Measurements from ENCODE around the gene MYMX. TPM values are rescaled to one million over a fixed set of nuclear protein-coding genes. Genes with fewer than 3 reads are reported as not detected.

Gene MYMX
- total RNA-seq, 1 experiment from 2014 or later, result not detected

DNA sequence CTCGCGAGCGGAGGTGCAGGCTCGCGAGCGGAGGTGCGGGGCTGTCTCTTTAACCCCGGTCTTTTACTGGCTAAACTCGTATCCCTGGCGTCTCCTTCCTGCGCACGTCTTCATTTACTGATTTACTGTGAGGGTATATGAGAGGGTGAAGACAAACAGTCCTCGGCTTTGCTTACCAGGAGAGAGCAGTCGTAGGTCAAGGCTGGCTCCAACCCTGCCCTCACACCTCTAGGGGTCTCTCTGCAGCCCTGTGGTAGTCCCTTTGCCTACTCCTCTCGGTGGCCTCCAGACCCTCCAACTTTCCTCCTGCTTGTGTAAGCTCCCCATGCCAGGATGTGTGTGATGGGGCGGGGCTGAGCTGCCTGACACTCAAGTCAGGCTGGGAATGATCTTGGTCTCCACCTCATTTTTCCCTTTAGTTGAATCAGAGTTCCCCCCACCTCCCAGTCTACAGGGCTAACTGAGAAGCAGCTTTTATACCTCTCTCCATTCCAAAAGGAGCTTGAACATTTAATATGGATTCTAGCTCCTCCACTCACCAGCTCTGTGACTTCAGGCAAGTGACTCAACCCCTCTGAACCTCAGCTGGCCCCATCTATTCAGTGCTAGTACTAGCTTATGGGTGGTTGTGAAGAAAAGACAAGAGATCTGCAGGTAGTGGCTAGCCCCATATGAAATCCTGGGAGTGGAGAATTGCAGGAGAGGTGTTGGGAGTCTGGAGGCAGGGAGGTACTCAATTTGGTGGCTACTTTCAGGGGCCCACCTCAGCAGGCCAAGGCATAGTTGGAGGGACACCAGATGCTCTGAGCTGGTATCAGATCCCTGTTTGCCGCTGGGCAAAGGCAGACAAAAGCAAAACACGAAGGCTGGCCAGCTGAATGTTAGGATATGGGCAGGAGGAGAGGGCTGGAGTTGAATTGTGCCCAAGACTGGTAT, 7.6 kb downstream of the MYMX start:
- Histone ChIP-seq H3K36me3 (ENCODE audit: low read depth, low read length) (no peaks in the 10 kb centered on the region), H3K9ac (ENCODE audit: low read length) (peak overlapping the region; percentile 60), H3K9me3 (ENCODE audit: low read length) (no peaks in the 10 kb centered on the region), H3K27ac (ENCODE audit: low read length) (no peak overlapping the region), H3F3A (ENCODE audit: low read length, unreplicated experiment) (peaks cover 4% of the 10 kb centered on the region), H3K4me2 (ENCODE audit: low read length) (peak overlapping the region; percentile 85), H2AFZ (ENCODE audit: low read length) (peak overlapping the region; percentile 80), H3K4me3 (ENCODE audit: low read length) (peak overlapping the region; percentile 69), H3K79me2 (ENCODE audit: low read length) (peaks cover 32% of the 10 kb centered on the region), H4K20me1 (ENCODE audit: low read length) (peaks cover 5% of the 10 kb centered on the region; the same call in 1 of the 2 replicates), H3K27me3 (ENCODE audit: low read length) (no peaks in the 10 kb centered on the region), H3K9me2 (replicated peaks; ENCODE audit: low read length) (no peaks in the 10 kb centered on the region), H3K4me1 (ENCODE audit: insufficient read depth, low read length) (peaks cover 23% of the 10 kb centered on the region)
- peak; percentile 44 for DNase-seq
- TF ChIP-seq EZH2 (IDR thresholded peaks at IDR 0.05; ENCODE audit: low read length, unreplicated experiment) (no peak), EZH2phosphoT487 (IDR thresholded peaks at IDR 0.05; ENCODE audit: borderline replicate concordance, low read length) (no peak), CTCF (conservative IDR thresholded peaks at IDR 0.05; ENCODE audit: low read depth, low read length) (no peak; the same call in 1 of the 2 replicates)
- BruUV-seq (replicated peaks), result no TSS peak
- ATAC-seq, result peak; percentile 11
- ChIA-PET POLR2A (ENCODE audit: unreplicated experiment) (interaction anchor here (0.5 to 0.6 kb wide), 6 partner anchors 19 to 588 kb away, joined by 3 to 5 read pairs (median 4); partner anchors contain the start of gene SLC35B2), CTCF (interaction anchor here (1.5 kb wide), 1 partner anchor 10 kb away, joined by 5 read pairs; no protein-coding TSS in a partner anchor)
- intact Hi-C loops (cut with micrococcal nuclease), result no loop called here

DNA sequence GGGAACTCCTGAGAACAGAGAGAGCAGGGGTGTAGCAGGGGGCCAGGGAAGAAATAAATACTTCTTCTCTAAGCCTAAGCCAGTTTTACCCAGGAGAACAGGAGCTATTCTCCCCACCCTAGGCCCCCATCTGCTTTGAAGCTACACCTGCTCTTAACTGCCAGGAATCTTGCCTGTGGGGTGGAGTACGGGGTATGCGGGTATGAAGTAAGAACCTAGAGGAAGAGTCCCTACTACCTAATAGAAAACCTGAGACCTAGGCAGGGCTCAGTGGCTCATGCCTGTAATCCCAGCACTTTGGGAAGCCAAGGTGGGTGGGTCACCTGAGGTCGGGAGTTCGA, 8.2 kb downstream of the MYMX start:
- Histone ChIP-seq H3F3A (ENCODE audit: low read length, unreplicated experiment) (peaks cover 4% of the 10 kb centered on the region), H3K9ac (ENCODE audit: low read length) (no peak overlapping the region), H3K27me3 (ENCODE audit: low read length) (no peaks in the 10 kb centered on the region), H3K4me3 (ENCODE audit: low read length) (peak overlapping the region; percentile 69; the same call in 1 of the 2 replicates), H3K9me3 (ENCODE audit: low read length) (no peaks in the 10 kb centered on the region), H3K27ac (ENCODE audit: low read length) (no peak overlapping the region), H3K4me2 (ENCODE audit: low read length) (peak overlapping the region; percentile 85), H2AFZ (ENCODE audit: low read length) (no peak overlapping the region), H3K4me1 (ENCODE audit: insufficient read depth, low read length) (peaks cover 21% of the 10 kb centered on the region), H3K9me2 (replicated peaks; ENCODE audit: low read length) (no peaks in the 10 kb centered on the region), H4K20me1 (ENCODE audit: low read length) (peaks cover 5% of the 10 kb centered on the region; the same call in 1 of the 2 replicates), H3K36me3 (ENCODE audit: low read depth, low read length) (peaks cover 2% of the 10 kb centered on the region; the same call in 1 of the 2 replicates), H3K79me2 (ENCODE audit: low read length) (peaks cover 32% of the 10 kb centered on the region)
- no peak for ATAC-seq
- no TSS peak for BruUV-seq (replicated peaks)
- POLR2A ChIA-PET (ENCODE audit: unreplicated experiment), result interaction anchor here (0.6 kb wide), 1 partner anchor 27 kb away, joined by 3 read pairs; no protein-coding TSS in a partner anchor
- no peak for TF ChIP-seq CTCF (conservative IDR thresholded peaks at IDR 0.05; ENCODE audit: low read depth, low read length)
- TF ChIP-seq EZH2phosphoT487 (IDR thresholded peaks at IDR 0.05; ENCODE audit: borderline replicate concordance, low read length), result no peak
- no peak for TF ChIP-seq EZH2 (IDR thresholded peaks at IDR 0.05; ENCODE audit: low read length, unreplicated experiment)
- DNase-seq, result no peak
- CTCF ChIA-PET, result interaction anchor here (1.5 kb wide), 1 partner anchor 9 kb away, joined by 5 read pairs; no protein-coding TSS in a partner anchor
- intact Hi-C loops (cut with micrococcal nuclease), result no loop called here

Measured in PC-3 (cell line).